A673 (cell line): Measurements from ENCODE around the gene ARFGAP1. TPM values are rescaled to one million over a fixed set of nuclear protein-coding genes. Genes with fewer than 3 reads are reported as not detected.
A peak's percentile ranks its signal among the peaks of the same experiment; 100 is the strongest.

Experiments
- BruUV-seq: library from RNA; stranded (reverse); fragments of 400-500 nt; replicated peaks from 2 replicates; lab custom pipeline; 2021; lab: Mats Ljungman, UMichigan
- CTCF ChIA-PET: fragments of 300-600 bp; sonication (Branson Sonifier 250); formaldehyde crosslinking; loops from one replicate; lab custom pipeline; 2022; ENCODE audit warnings: antibody characterized with exemption; lab: Charles Lee
- POLR2A ChIA-PET: fragments of 300-600 bp; sonication (Branson Sonifier 250); formaldehyde crosslinking; loops from one replicate; lab custom pipeline; 2022; ENCODE audit warnings: antibody characterized with exemption; ENCODE audit not compliant: low non-redundant PET; lab: Charles Lee
- DNase-seq: peaks from one replicate; pipeline ENCODE4 v3.0.0-alpha.2; 2015; ENCODE audit warnings: low spot score
- H3K27ac ChIP-seq: fragments of 200-600 bp; sonication (generic); 2 replicates; pipeline ENCODE4 v1.5.1; 2016; ENCODE audit warnings: mixed run types, low read depth, mild to moderate bottlenecking, mixed read lengths, antibody characterized with exemption, low read length; ENCODE audit not compliant: poor library complexity, severe bottlenecking
- H3K27me3 ChIP-seq: fragments of 200-600 bp; sonication (generic); replicated peaks from 2 replicates; pipeline ENCODE4 v1.6.1; 2017; ENCODE audit warnings: mixed run types, low read depth, mild to moderate bottlenecking, mixed read lengths, antibody characterized with exemption, low read length; ENCODE audit not compliant: insufficient read depth, poor library complexity
- H3K36me3 ChIP-seq: fragments of 200-600 bp; sonication (generic); 2 replicates; pipeline ENCODE4 v1.6.1; 2016; ENCODE audit warnings: mixed run types, mild to moderate bottlenecking, mixed read lengths, antibody characterized with exemption, low read length; ENCODE audit not compliant: insufficient read depth, poor library complexity, severe bottlenecking
- H3K4me1 ChIP-seq: fragments of 200-600 bp; sonication (generic); 2 replicates; pipeline ENCODE4 v1.6.1; 2017; ENCODE audit warnings: mixed run types, mild to moderate bottlenecking, mixed read lengths, antibody characterized with exemption, low read length; ENCODE audit not compliant: insufficient read depth, poor library complexity, severe bottlenecking
- H3K4me3 ChIP-seq: fragments of 200-600 bp; sonication (generic); 2 replicates; pipeline ENCODE4 v1.5.1; 2016; ENCODE audit warnings: low read depth, mixed run types, mild to moderate bottlenecking, mixed read lengths, low read length; ENCODE audit not compliant: poor library complexity, severe bottlenecking
- H3K9me3 ChIP-seq: fragments of 200-600 bp; sonication (generic); 2 replicates; pipeline ENCODE4 v1.6.1; 2016; ENCODE audit warnings: mixed run types, low read depth, mild to moderate bottlenecking, mixed read lengths, antibody characterized with exemption, low read length; ENCODE audit not compliant: poor library complexity, severe bottlenecking
- CTCF ChIP-seq: fragments of 300-800, 200-600 bp; sonication (generic); conservative IDR thresholded peaks from 2 replicates; pipeline ENCODE4 v1.5.1; 2017; ENCODE audit warnings: low read depth, mild to moderate bottlenecking, antibody characterized with exemption, low read length, moderate library complexity, mixed read lengths
- EZH2 ChIP-seq: fragments of 200-600 bp; sonication (generic); IDR thresholded peaks from 2 replicates; pipeline ENCODE4 v1.6.1; 2017; ENCODE audit warnings: borderline replicate concordance, low read depth, mild to moderate bottlenecking, mixed read lengths, antibody characterized with exemption, low read length; ENCODE audit not compliant: poor library complexity, severe bottlenecking
- intact Hi-C: fragments of 100-400 bp; cut with micrococcal nuclease; formaldehyde crosslinking; loops from one replicate; pipeline ENCODE4 v1.10.0; 2022; ENCODE audit not compliant: unreplicated experiment
- total RNA-seq: library from RNA; stranded (reverse); gene quantifications from 2 replicates; pipeline ENCODE4 v1.2.3, GENCODE V29; 2021

ARFGAP1 gene
- total RNA-seq, 1 experiment from 2014 or later = 90.4 TPM

DNA sequence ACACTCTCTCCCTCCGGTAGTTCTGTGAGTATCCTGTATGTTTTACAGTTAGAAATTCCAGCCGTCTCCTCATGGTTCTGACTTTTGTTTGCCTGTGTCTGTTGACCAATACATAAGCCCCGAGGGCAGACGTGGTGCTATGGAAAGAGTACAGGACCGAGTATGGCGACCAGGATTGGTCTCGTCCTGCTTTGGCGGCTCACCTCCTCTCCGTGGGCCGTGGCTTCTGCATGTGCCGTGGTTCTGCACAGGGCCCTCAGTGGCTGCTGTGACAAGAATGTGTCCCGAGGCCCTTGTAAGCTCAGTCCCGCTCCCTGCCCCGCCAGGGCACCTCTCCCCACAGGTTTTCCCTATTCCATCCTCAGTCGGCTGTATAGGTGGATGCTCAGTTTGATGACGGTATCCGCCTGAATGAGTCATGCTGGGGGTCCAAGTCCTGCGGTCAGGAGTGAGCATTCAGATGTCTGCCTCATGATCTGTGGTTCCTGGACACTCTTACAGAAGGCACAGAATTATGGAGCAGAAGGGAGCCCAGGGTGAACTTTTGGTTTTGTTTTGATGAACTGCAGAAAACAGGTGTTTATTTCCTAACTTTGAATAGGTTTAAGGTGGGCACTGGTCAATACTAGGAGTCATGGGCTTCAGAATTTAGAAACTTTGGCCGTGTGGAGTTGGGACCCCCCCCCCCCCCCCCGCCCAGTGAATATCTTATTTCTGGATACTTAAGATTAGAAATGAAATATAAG, 1.2 kb downstream of the ARFGAP1 start:
- intact Hi-C loops = no loop called here
- ChIA-PET POLR2A (no interaction called here), CTCF (interaction anchor here (0.6 kb wide), 1 partner anchor 13 kb away, joined by 5 read pairs; no protein-coding TSS in a partner anchor)
- Histone ChIP-seq H3K4me1 (peaks cover 5% of the 10 kb centered on the region), H3K36me3 (peaks cover 23% of the 10 kb centered on the region), H3K27me3 (no peaks in the 10 kb centered on the region), H3K27ac (peak overlapping the region; percentile 70), H3K4me3 (peak overlapping the region; percentile 93), H3K9me3 (no peaks in the 10 kb centered on the region)
- TF ChIP-seq EZH2 (no peak), CTCF (no peak)
- no peak for DNase-seq
- BruUV-seq = TSS peak; percentile 78

GRCh38 chr20:63274381-63275228, 2.0 kb downstream of the ARFGAP1 start:
- intact Hi-C loops = no loop called here
- CTCF ChIA-PET = no interaction called here
- no TSS peak for BruUV-seq
- H3K36me3 ChIP-seq = peaks cover 29% of the 10 kb centered on the region
- H3K4me1 ChIP-seq = peaks cover 5% of the 10 kb centered on the region
- TF ChIP-seq EZH2 (no peak), CTCF (no peak)
- H3K27ac ChIP-seq = no peak overlapping the region
- no peaks in the 10 kb centered on the region for H3K27me3 ChIP-seq
- no peak for DNase-seq
- H3K4me3 ChIP-seq = no peak overlapping the region
- POLR2A ChIA-PET = no interaction called here
- H3K9me3 ChIP-seq = no peaks in the 10 kb centered on the region

- TF ChIP-seq CTCF (no peak), EZH2 (no peak)
- intact Hi-C loops = no loop called here
- Histone ChIP-seq H3K27ac (no peak overlapping the region), H3K9me3 (no peaks in the 10 kb centered on the region), H3K36me3 (peaks cover 38% of the 10 kb centered on the region), H3K4me3 (no peak overlapping the region), H3K27me3 (no peaks in the 10 kb centered on the region), H3K4me1 (peaks cover 5% of the 10 kb centered on the region)
- DNase-seq = no peak
- BruUV-seq = no TSS peak
- CTCF ChIA-PET = no interaction called here
- POLR2A ChIA-PET = no interaction called here
Observed at GRCh38 chr20:63275825-63276224, 3.2 kb downstream of the ARFGAP1 start.
